Esophagus squamous epithelium (tissue), 4 donors: ENCODE results near the gene C6orf47.

Experiments used
- POLR2A ChIP-seq, 4 donors: fragments of 450-650 bp; IDR thresholded peaks; one replicate each; pipeline ENCODE4 v1.6.1; 2017; ENCODE audit warnings: antibody characterized with exemption in 4 of 4, mild to moderate bottlenecking in 4 of 4, moderate library complexity in 3 of 4
- TF ChIP-seq, protein P1 (sequence below), 6 experiments: fragments of 450-650 bp in 4 of 6; fragments of 200-600 bp in 2 of 6; sonication (generic) in 2 of 6; IDR thresholded peaks; one replicate each; pipeline ENCODE4 v1.5.1; 2016 to 2019; ENCODE audit warnings: antibody characterized with exemption in 6 of 6, mild to moderate bottlenecking in 4 of 6, moderate library complexity in 4 of 6

GRCh38 chr6:31664790-31665500 is 4.4 kb upstream of the C6orf47 start, which contains the start of gene GPANK1:
- TF ChIP-seq, protein P1, sequence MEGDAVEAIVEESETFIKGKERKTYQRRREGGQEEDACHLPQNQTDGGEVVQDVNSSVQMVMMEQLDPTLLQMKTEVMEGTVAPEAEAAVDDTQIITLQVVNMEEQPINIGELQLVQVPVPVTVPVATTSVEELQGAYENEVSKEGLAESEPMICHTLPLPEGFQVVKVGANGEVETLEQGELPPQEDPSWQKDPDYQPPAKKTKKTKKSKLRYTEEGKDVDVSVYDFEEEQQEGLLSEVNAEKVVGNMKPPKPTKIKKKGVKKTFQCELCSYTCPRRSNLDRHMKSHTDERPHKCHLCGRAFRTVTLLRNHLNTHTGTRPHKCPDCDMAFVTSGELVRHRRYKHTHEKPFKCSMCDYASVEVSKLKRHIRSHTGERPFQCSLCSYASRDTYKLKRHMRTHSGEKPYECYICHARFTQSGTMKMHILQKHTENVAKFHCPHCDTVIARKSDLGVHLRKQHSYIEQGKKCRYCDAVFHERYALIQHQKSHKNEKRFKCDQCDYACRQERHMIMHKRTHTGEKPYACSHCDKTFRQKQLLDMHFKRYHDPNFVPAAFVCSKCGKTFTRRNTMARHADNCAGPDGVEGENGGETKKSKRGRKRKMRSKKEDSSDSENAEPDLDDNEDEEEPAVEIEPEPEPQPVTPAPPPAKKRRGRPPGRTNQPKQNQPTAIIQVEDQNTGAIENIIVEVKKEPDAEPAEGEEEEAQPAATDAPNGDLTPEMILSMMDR (IDR thresholded peaks at IDR 0.05), result no peak
- peak in 3 of 4 donors; percentile 33 to 69 (median 49) for TF ChIP-seq POLR2A (IDR thresholded peaks at IDR 0.05)
